Retinal pigment epithelial cell (primary cell): ENCODE results near the gene CCDC81.
A peak's percentile ranks its signal among the peaks of the same experiment; 100 is the strongest.

Experiments
- DNase-seq: peaks from one replicate; pipeline ENCODE4 v3.0.0-alpha.2; 2010; ENCODE audit warnings: low read depth
- H3K4me3 ChIP-seq: 2 replicates; pipeline ENCODE4 v1.5.1; 2011; ENCODE audit warnings: mild to moderate bottlenecking, low read length, control low read depth, moderate library complexity
- CTCF ChIP-seq: conservative IDR thresholded peaks from 2 replicates; pipeline ENCODE4 v1.5.1; 2011; ENCODE audit warnings: low read depth, low read length, control low read depth, inconsistent platforms

Gene CCDC81

GRCh38 chr11:86358720-86359119, 16.0 kb upstream of the CCDC81 start:
- H3K4me3 ChIP-seq = no peak overlapping the region
- DNase-seq = no peak
- TF ChIP-seq CTCF = no peak

- peak; percentile 45 for TF ChIP-seq CTCF
- no peak for DNase-seq
- H3K4me3 ChIP-seq = no peak overlapping the region
Observed at GRCh38 chr11:86360775-86361395, 13.8 kb upstream of the CCDC81 start.

- DNase-seq = no peak
- TF ChIP-seq CTCF = no peak
- no peak overlapping the region for H3K4me3 ChIP-seq
Observed at GRCh38 chr11:86363424-86363823, 11.3 kb upstream of the CCDC81 start.

GRCh38 chr11:86365546-86365945, 9.1 kb upstream of the CCDC81 start:
- DNase-seq = no peak
- TF ChIP-seq CTCF = no peak

GRCh38 chr11:86369668-86370067, 5.0 kb upstream of the CCDC81 start:
- H3K4me3 ChIP-seq = no peak overlapping the region
- no peak for TF ChIP-seq CTCF
- no peak for DNase-seq

More at GRCh38 chr11:86365546-86365945, 9.1 kb upstream of the CCDC81 start:
- no peak overlapping the region for H3K4me3 ChIP-seq

- DNase-seq = no peak
- H3K4me3 ChIP-seq = no peak overlapping the region
- TF ChIP-seq CTCF = no peak
Observed at GRCh38 chr11:86370171-86370570, 4.5 kb upstream of the CCDC81 start.

GRCh38 chr11:86370922-86371594, 3.6 kb upstream of the CCDC81 start:
- no peak for DNase-seq
- no peak for TF ChIP-seq CTCF
- H3K4me3 ChIP-seq = no peak overlapping the region
